ENCODE measurements around the gene CEP295NL. TPM values are rescaled to one million over a fixed set of nuclear protein-coding genes. Genes with fewer than 3 reads are reported as not detected.

The CEP295NL gene
- total and polyA plus RNA-seq, 2 of the 13 experiments (the other 11 are each of a cell fraction or from before 2014, with no cell fraction given) = not detected

DNA sequence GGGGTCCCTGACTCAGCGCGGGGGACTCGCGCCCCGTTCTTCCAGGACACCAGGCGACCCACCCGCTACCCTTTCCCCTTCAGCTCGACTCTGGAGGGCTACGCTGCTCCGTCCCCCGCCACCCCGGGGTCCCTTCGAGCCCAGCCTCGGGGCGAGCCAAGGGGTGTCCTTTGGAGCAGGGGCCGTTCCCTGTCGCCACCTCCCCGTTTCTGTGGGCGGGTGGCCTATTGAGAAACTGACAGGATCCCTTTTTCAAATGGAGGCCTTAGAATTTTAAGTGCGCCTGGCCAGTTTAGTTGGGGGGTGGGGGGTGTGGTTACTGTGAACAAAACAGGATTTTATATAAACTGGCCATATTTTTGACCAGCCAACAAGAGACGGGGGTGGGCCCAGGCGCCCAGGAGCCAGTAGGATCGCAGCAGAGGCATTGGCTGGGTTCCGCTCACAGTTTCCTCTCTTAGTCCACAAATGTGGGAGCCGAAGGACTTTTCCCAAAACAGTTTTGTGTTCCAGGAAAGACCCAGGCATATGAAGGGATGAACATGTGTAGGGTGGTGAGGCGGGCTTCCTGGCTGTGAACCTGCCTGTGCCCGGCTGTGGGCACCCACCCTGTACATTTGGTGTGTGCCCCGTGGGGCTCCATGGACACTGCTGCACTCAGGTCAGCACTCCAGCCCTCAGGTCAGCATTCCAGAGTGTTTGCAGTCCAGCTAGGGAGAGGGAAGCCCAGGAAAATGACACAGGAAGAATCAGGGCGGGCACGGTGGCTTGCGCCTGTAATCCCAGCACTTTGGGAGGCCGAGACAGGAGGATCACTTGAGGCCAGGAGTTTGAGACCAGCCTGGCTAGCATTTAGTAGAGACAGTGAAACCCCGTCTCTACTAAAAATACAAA lies 22.9 kb upstream of the CEP295NL start (continued):
- TF ChIP-seq PAXIP1 (CRISPR knock-in tag; conservative IDR thresholded peaks at IDR 0.05) (peak; percentile 52), SOX6 (IDR thresholded peaks at IDR 0.05) (no peak), SOX6 (CRISPR knock-in tag; IDR thresholded peaks at IDR 0.05) (no peak), HINFP (CRISPR knock-in tag; IDR thresholded peaks at IDR 0.05; ENCODE audit: low read depth) (no peak), DR1 (CRISPR knock-in tag; IDR thresholded peaks at IDR 0.05) (no peak), HDAC1 (CRISPR knock-in tag; IDR thresholded peaks at IDR 0.05) (no peak), HNRNPH1 (optimal IDR thresholded peaks at IDR 0.05; ENCODE audit: low read depth, low read length) (no peak), GABPB1 (CRISPR knock-in tag; IDR thresholded peaks at IDR 0.05) (peak; percentile 6; the same call in 1 of the 2 replicates), TBL1XR1 (IDR thresholded peaks at IDR 0.05; ENCODE audit: borderline replicate concordance, low read length, partially characterized antibody) (no peak), ATF2 (CRISPR knock-in tag; IDR thresholded peaks at IDR 0.05) (no peak), NR2F2 (IDR thresholded peaks at IDR 0.05; ENCODE audit: borderline replicate concordance, low read depth) (0 out of 2 replicates have a peak, but pooled peaks have one; percentile 46), GABPA (IDR thresholded peaks at IDR 0.05; ENCODE audit: low read depth, low read length) (no peak), GABPA (CRISPR knock-in tag; IDR thresholded peaks at IDR 0.05; ENCODE audit: low read depth) (0 out of 2 replicates have a peak, but pooled peaks have one; percentile 16), ZFP36L2 (CRISPR knock-in tag; IDR thresholded peaks at IDR 0.05) (no peak), ZHX2 (IDR thresholded peaks at IDR 0.05; ENCODE audit: low read depth) (no peak), ZHX2 (CRISPR knock-in tag; IDR thresholded peaks at IDR 0.05; ENCODE audit: borderline replicate concordance) (no peak), ZNF746 (CRISPR knock-in tag; IDR thresholded peaks at IDR 0.05) (no peak)

All from HepG2 (cell line).